BLaER1 treated with 17β-estradiol and CSF1 and Interleukin-3, amounts not matched to agents 10 nM and 100 nM (cell line): ENCODE data around the gene FADS2.
A peak's percentile ranks its signal among the peaks of the same experiment; 100 is the strongest.

Source experiments
- H3K27ac ChIP-seq, 11 experiments: shearing (Covaris generic); formaldehyde crosslinking; 2 replicates each; pipeline ENCODE4 v1.8.1; 2022
- H3K27me3 ChIP-seq, 11 experiments: shearing (Covaris generic); formaldehyde crosslinking; 2 replicates each; pipeline ENCODE4 v1.8.1; 2022
- H3K36me3 ChIP-seq, 11 experiments: shearing (Covaris generic); formaldehyde crosslinking; 2 replicates each; pipeline ENCODE4 v1.8.1; 2022
- H3K4me1 ChIP-seq, 10 experiments: shearing (Covaris generic); formaldehyde crosslinking; 2 replicates each; pipeline ENCODE4 v1.8.1; 2022
- H3K4me2 ChIP-seq, 11 experiments: shearing (Covaris generic); formaldehyde crosslinking; 2 replicates each; pipeline ENCODE4 v1.8.1; 2022
- H3K4me3 ChIP-seq, 10 experiments: shearing (Covaris generic); formaldehyde crosslinking; 2 replicates each; pipeline ENCODE4 v1.8.1; 2022
- H3K9ac ChIP-seq, 11 experiments: shearing (Covaris generic); formaldehyde crosslinking; 2 replicates each; pipeline ENCODE4 v1.8.1; 2022
- H3K9me3 ChIP-seq, 11 experiments: shearing (Covaris generic); formaldehyde crosslinking; replicated peaks in 1 of 11; 2 replicates each; pipeline ENCODE4 v1.8.1; 2022
- H4K20me1 ChIP-seq, 11 experiments: shearing (Covaris generic); formaldehyde crosslinking; 2 replicates each; pipeline ENCODE4 v1.8.1; 2022
- Cebpa-rat ChIP-seq, 11 experiments: shearing (Covaris generic); IDR thresholded peaks; 2 replicates each; pipeline ENCODE4 v1.8.1; 2022

The FADS2 gene

DNA sequence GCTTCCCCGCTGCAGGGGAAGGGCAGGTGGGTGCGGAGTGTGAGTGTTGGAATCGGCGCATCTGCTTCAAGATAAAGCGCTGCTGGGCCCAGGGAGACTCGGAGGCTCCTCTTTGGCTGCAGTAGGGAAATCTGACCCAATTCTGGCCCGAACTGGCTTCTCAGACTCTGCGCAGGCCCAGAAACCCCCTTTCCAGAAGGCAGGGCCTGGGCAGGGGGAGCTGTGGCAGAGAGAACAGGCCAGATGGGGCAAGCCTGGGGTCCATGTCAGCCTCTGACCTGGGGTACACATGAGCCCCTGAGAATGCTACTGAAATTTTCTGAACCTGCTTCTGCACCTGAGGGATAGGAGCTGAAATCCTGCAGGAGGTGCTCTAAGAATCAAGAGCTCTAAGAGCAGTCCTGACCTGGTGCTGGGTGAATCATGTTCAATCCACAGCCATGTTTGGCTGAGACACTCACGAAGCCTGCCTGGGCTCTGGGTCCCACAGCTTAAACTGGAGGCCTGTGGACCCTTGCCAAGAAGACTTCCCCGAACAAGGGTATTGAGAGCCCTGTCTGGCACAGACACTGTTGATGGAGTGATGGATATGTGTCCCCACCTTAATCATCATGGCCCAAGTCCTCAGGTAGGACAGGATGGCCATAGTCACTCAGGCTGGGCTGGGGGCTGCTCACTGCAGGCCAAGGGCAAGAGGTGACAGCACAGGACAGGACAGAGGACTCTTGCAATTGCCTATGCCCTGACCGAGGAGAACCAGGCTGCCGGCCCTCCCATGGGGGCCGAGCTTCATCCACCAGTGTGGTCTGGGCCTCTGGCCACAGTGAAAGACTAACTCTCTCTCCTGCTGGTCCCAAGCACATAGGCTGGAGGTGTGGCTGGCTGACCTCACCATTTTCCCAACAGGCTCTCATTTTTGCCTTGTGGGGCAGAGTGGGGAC, 82.4 kb downstream of the FADS2 start:
- no peak for TF ChIP-seq Cebpa-rat (IDR thresholded peaks at IDR 0.05)
- Histone ChIP-seq H3K4me1 (peaks cover 65 to 100% (median 80%) of the 10 kb centered on the region in 10 experiments), H3K4me2 (peak overlapping the region in 9 of 11 experiments; percentile 67 to 97 (median 84); a peak in 16 of 22 replicates)

DNA sequence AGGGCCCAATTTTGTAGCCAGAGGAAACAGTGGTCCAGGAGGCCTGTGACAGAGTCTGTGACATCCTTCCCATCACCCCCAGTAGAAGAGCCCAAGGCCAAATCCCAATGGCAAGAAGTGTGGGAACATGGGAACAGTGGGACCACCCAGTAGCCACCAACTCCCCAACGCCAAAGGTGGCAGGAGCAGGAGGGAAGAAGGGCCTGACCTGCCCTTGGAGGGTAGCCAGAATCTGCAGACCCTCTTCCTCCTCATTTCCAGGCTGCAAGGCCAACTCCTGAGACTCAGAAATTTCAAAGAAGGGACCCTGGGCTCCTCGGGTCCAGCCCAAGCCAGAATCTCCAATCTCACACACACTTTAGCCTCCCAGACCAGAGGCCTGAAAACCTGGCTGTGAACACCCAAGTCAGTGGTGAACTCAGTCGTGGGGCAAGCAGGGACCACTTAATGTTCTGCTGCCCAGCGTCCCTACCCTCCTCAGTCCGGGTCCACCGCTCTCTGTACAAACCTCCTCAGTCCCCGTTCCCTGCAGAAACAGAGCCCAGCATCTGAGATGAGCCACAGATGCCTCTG, 83.1 kb downstream of the FADS2 start:
- peaks cover 57 to 100% (median 72%) of the 10 kb centered on the region in 10 experiments for H3K4me1 ChIP-seq
- no peak for TF ChIP-seq Cebpa-rat (IDR thresholded peaks at IDR 0.05)

More for the DNA sequence above, 82.4 kb downstream of the FADS2 start:
- peaks cover 0 to 43% (median 0%) of the 10 kb centered on the region in 11 experiments; a peak in 6 of 22 replicates for H3K36me3 ChIP-seq
- peak overlapping the region in 8 of 11 experiments; percentile 2 to 90 (median 75); a peak in 12 of 22 replicates for H3K27ac ChIP-seq
- H3K9me3 ChIP-seq = no peaks in the 10 kb centered on the region
- H3K9ac ChIP-seq = peak overlapping the region in 5 of 11 experiments; percentile 62 to 80 (median 77); a peak in 9 of 22 replicates
- H4K20me1 ChIP-seq = no peaks in the 10 kb centered on the region
- H3K27me3 ChIP-seq = peaks cover 5 to 22% (median 18%) of the 10 kb centered on the region in 11 experiments; a peak in 21 of 22 replicates
- H3K4me3 ChIP-seq = peak overlapping the region in 2 of 10 experiments; percentile 12 to 20; a peak in 1 of 20 replicates

DNA sequence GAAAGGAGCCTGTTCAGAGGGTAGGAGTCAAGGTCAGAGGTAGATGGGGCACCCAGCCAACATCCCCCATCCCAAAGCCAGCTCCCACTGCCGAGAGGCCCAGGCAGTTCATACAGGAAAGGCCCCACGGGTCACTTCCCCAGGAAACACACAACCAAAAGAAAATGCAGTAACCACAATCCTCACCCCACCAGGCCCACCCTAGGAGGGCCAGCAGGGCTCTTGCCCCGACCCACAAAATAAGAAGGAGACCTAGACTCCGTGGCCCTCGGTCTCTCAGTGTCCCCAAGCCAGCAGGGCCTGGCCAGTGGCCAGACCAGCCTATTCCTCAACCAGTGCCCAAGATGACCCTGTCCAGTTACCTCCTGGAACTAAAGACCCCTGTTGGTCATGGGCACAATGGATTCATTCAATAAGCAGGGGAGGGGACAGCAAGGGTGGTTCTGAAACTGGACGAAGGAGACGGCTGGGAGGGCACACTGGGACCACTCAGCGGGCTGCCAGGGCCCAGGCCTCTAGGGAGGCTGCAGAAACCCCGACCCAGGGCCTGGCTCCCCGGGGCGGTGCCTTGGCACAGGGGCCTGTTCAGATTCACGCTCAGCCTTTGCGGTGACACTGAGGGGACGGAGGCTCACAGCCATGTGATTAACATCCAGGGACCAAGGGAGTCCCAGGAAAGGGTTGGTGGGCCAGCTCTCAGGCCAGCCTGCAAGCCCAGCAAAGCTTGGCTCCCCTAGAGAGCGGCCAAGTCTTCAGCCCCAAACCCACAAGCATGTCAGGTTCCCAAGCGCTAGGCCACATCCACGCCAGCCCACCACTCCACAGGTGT, 83.8 kb downstream of the FADS2 start:
- H3K27ac ChIP-seq = peak overlapping the region in 9 of 11 experiments; percentile 37 to 90 (median 74); a peak in 18 of 22 replicates
- peak overlapping the region; percentile 67 to 97 (median 81) for H3K4me2 ChIP-seq
- no peaks in the 10 kb centered on the region; a peak in 1 of 22 replicates for H4K20me1 ChIP-seq
- H3K36me3 ChIP-seq = peaks cover 0 to 29% (median 0%) of the 10 kb centered on the region in 11 experiments; a peak in 5 of 22 replicates
- no peak for TF ChIP-seq Cebpa-rat (IDR thresholded peaks at IDR 0.05)
- H3K27me3 ChIP-seq = peaks cover 16 to 37% (median 32%) of the 10 kb centered on the region in 11 experiments; a peak in 21 of 22 replicates
- peak overlapping the region in 5 of 10 experiments; percentile 12 to 32 (median 22); a peak in 5 of 20 replicates for H3K4me3 ChIP-seq
- no peaks in the 10 kb centered on the region for H3K9me3 ChIP-seq
- peaks cover 50 to 98% (median 67%) of the 10 kb centered on the region in 10 experiments for H3K4me1 ChIP-seq
- H3K9ac ChIP-seq = peak overlapping the region in 9 of 11 experiments; percentile 2 to 80 (median 62); a peak in 15 of 22 replicates

More for the DNA sequence above, 83.1 kb downstream of the FADS2 start:
- no peaks in the 10 kb centered on the region for H4K20me1 ChIP-seq
- no peaks in the 10 kb centered on the region for H3K9me3 ChIP-seq
- H3K9ac ChIP-seq = peak overlapping the region in 9 of 11 experiments; percentile 2 to 80 (median 62); a peak in 15 of 22 replicates
- H3K27me3 ChIP-seq = peaks cover 11 to 30% (median 25%) of the 10 kb centered on the region in 11 experiments; a peak in 21 of 22 replicates
- peaks cover 0 to 36% (median 0%) of the 10 kb centered on the region in 11 experiments; a peak in 6 of 22 replicates for H3K36me3 ChIP-seq
- H3K27ac ChIP-seq = peak overlapping the region in 9 of 11 experiments; percentile 37 to 90 (median 74); a peak in 17 of 22 replicates
- H3K4me2 ChIP-seq = peak overlapping the region; percentile 67 to 97 (median 81)
- H3K4me3 ChIP-seq = peak overlapping the region in 4 of 10 experiments; percentile 12 to 32 (median 22); a peak in 4 of 20 replicates

DNA sequence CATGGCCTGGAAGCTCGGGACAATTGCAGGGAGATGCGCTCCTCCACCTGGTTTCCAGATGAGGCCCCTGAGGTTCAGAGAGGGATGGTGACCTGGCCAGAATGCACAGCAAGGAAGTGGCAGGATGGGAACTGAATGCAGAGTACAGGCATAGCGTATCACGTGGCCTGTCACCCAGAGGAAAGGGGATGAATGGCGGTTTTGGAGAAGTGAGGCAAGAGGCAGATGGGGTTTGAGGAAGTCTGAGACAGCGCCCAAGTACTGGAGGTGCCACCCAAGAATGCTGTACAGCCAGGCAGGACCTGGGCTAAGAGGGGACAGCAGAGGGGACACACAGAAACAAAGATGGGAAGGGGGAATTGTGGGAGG, 84.4 kb downstream of the FADS2 start:
- TF ChIP-seq Cebpa-rat (IDR thresholded peaks at IDR 0.05) = peak in 7 of 11 experiments; percentile 11 to 58 (median 33); a peak in 4 of 22 replicates
- H3K27me3 ChIP-seq = peaks cover 16 to 43% (median 38%) of the 10 kb centered on the region in 11 experiments; a peak in 21 of 22 replicates
- H3K9ac ChIP-seq = peak overlapping the region in 7 of 11 experiments; percentile 11 to 83 (median 67); a peak in 10 of 22 replicates
- H3K9me3 ChIP-seq = no peaks in the 10 kb centered on the region
- peaks cover 0 to 23% (median 0%) of the 10 kb centered on the region in 11 experiments; a peak in 5 of 22 replicates for H3K36me3 ChIP-seq
- H3K27ac ChIP-seq = peak overlapping the region in 8 of 11 experiments; percentile 37 to 90 (median 75); a peak in 16 of 22 replicates
- H3K4me1 ChIP-seq = peaks cover 44 to 98% (median 67%) of the 10 kb centered on the region in 10 experiments
- peak overlapping the region; percentile 67 to 97 (median 81) for H3K4me2 ChIP-seq
- no peaks in the 10 kb centered on the region; a peak in 1 of 22 replicates for H4K20me1 ChIP-seq
- peak overlapping the region in 4 of 10 experiments; percentile 25 to 78 (median 48); a peak in 6 of 20 replicates for H3K4me3 ChIP-seq

DNA sequence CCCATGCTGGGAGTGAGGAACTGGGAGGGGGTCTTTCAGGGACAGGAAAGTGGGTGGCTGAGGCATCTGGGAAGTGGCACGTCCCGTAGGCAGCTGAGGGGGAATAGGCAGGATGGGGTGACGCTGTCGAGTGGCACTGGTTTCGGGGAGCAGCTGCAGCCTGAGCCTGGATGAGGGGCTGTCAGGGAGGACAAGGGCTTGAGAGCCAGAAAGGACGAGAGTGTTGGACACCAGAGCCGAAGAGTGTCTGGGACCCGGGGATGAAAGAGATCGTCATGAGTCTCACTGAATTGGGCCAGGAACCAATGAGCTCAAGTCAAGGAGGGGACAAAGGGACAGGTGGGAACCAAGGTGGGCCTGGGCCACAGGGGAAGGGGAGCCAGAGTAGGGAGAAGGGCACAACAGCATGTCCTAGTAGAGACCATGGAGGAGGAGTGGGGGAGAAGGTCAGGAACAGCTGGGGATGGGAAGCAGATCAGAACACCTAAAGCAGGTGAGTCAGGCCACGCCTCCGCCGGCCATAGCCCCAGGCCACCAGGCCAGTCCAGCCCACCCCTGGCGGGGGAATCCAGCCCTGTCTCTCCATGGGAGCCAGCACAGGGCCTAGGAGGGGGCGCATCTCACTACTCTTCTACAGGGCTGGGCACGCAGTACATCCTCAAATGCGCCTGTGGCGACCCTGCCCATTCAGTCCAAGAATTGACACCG, 85.0 kb downstream of the FADS2 start:
- Histone ChIP-seq H3K4me2 (peak overlapping the region; percentile 67 to 97 (median 81)), H3K4me1 (peaks cover 38 to 98% (median 66%) of the 10 kb centered on the region in 10 experiments), H3K27me3 (peaks cover 16 to 49% (median 44%) of the 10 kb centered on the region in 11 experiments; a peak in 21 of 22 replicates), H3K27ac (peak overlapping the region in 9 of 11 experiments; percentile 34 to 90 (median 63); a peak in 16 of 22 replicates), H3K9me3 (no peaks in the 10 kb centered on the region), H3K9ac (peak overlapping the region in 7 of 11 experiments; percentile 11 to 83 (median 60); a peak in 10 of 22 replicates), H3K36me3 (peaks cover 0 to 17% (median 0%) of the 10 kb centered on the region in 11 experiments; a peak in 4 of 22 replicates), H3K4me3 (peak overlapping the region in 3 of 10 experiments; percentile 26 to 78 (median 71); a peak in 5 of 20 replicates), H4K20me1 (no peaks in the 10 kb centered on the region; a peak in 1 of 22 replicates)
- TF ChIP-seq Cebpa-rat (IDR thresholded peaks at IDR 0.05) = no peak

DNA sequence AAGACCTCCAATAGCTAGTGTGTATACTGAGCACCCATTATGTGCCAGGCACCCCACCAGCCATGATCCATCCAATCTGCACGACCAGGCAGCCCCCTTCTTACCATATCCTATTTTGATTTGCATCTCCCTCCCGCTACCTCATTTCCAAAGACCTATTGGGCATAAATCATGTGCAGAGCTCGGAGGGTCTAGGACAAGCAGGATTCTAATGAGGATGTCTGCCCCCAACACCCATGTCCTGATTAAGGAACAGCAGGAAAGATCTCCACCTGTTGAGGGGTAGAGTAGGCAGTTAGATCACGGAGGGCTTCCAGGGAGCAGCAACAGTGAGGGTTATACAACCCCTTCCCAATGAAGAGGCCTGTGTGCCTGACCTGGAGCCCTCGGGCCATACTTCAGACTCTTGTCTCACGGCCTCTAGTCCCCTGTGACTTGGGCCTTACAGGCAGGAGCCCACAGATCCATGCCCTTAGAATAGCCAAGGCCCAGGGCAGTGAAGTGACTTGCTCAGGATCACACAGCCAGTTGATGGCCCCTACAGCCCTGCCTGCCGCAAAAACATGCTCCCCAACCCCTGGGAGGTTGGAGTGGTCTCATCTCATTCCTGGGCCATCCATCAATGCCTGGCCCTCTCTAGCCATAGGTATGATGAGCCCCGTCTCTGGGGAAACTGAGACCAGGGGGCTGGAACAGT, 85.7 kb downstream of the FADS2 start:
- no peak for TF ChIP-seq Cebpa-rat (IDR thresholded peaks at IDR 0.05)
- peak overlapping the region in 2 of 10 experiments; percentile 71 to 78; a peak in 4 of 20 replicates for H3K4me3 ChIP-seq
- peak overlapping the region in 2 of 11 experiments; percentile 5 to 37; a peak in 2 of 22 replicates for H3K27ac ChIP-seq
- H3K9ac ChIP-seq = peak overlapping the region in 2 of 11 experiments; percentile 76 to 83; a peak in 4 of 22 replicates
- H3K9me3 ChIP-seq = no peaks in the 10 kb centered on the region
- H3K36me3 ChIP-seq = peaks cover 0 to 16% (median 0%) of the 10 kb centered on the region in 11 experiments; a peak in 3 of 22 replicates
- peak overlapping the region in 5 of 11 experiments; percentile 84 to 97 (median 94); a peak in 10 of 22 replicates for H3K4me2 ChIP-seq
- peaks cover 32 to 98% (median 63%) of the 10 kb centered on the region in 10 experiments for H3K4me1 ChIP-seq
- peaks cover 16 to 56% (median 51%) of the 10 kb centered on the region in 11 experiments; a peak in 21 of 22 replicates for H3K27me3 ChIP-seq
- H4K20me1 ChIP-seq = no peaks in the 10 kb centered on the region; a peak in 1 of 22 replicates
